GM21576 (cell line): Measurements from ENCODE around the gene MLYCD.
"Not testable (repeated sequence)": the region's sequence is repeated elsewhere in the genome, so short reads cannot be mapped to it uniquely, and the experiment has no call there.

Experiments
- ATAC-seq: cut with Tn5 transposase; IDR thresholded peaks from one replicate; pipeline ENCODE4 v1.9.1; 2021; ENCODE audit warnings: mild to moderate bottlenecking, moderate library complexity; ENCODE audit not compliant: unreplicated experiment

Gene MLYCD

DNA sequence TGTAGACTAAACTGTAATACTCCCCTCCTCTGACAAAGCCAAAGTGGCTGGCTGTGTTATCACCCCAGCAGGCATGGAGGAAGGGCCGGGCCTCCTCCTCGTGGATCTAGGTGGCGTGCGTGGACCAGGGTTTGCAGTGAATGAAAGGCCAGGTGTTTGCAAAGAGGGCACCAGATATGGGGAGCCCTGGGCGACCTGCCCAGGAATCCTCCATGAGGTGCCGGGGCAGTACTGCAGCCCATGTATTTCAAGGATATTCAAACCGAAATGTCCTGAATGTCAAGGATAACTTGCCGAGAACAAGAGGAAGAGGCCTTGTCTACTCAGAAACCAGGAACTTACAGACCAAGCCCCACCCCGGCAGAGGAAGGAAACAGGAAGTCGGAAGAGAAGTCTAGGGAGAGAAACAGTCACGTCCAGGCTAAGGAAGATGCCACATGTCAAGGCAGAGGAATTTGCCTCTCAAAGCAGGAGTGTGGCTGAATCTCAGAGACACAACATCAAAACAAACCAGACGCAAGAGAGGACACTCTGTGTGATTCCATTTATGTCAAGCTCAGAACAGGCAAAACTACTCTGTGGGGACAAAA lies 40.4 kb downstream of the MLYCD start:
- no peak for ATAC-seq

DNA sequence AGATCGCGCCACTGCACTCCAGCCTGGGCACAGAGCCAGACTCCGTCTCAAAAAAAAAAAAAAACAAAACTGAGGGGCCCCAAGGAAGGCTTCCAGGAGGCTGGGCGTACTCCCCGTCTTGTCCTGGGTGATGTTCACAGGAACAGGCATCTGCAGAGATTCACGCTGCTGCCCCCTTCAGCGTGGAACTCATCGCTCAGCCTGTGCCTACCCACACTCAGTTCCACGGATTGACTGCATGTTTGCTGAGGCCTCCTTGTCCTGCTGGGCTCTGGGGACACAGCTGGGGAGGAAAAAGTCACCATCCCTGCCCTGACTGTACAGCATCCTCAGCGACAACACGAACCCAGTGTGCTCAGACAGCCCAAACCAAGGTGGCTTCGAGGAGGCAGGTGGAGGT lies 41.2 kb downstream of the MLYCD start:
- no peak for ATAC-seq

DNA sequence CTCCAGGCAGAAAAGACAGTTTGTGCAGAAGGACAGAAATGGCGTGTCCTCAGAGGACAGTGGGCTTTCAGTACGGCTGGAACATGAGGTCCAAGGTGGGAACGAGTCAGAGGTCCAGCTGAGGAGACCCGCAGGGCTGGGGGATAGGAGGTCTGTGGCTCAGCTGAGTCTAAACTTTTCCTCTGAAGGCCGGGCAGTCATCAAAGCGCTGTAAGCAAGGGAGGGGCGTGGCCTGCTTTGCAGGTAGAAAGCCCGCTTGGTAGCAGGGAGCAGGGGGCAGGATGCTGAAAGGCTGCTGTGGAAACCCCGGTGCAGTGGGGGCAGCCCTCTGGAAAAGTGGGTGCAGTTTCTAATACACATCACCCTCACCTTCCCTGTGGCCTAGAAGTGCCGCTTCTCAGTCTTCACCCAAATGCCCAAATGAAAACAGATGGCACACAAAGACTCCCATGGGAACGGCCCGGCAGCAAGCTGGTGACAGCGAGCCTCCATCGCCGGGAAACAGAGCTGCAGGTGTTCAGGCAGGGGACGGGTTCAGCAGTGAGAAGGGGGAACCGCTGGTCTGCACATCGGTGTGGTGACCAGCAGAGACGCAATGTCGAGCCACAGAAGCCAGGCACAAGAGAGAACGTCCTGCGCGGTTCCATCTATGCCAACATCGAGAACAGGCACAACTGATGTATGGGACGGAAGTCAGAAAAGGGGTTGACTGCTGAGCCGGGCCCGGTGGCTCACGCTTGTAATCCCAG lies 41.9 kb downstream of the MLYCD start:
- ATAC-seq: no peak

DNA sequence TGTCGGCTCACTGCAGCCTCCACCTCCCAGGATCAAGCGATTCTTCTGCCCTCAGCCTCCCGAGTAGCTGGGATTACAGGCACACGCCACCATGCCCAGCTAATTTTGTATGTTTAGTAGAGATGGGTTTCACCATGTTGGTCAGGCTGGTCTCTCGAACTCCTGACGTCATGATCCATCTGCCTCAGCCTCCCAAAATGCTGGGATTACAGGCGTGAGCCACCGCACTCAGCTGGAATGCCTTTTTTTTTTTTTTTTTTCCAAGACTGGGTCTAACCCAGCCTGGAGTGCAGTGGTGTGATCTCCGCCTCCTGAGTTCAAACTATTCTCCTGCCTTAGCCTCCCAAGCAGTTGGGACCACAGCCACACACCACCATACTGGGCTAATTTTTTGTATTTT lies 42.6 kb downstream of the MLYCD start:
- not testable (repeated sequence) for ATAC-seq

DNA sequence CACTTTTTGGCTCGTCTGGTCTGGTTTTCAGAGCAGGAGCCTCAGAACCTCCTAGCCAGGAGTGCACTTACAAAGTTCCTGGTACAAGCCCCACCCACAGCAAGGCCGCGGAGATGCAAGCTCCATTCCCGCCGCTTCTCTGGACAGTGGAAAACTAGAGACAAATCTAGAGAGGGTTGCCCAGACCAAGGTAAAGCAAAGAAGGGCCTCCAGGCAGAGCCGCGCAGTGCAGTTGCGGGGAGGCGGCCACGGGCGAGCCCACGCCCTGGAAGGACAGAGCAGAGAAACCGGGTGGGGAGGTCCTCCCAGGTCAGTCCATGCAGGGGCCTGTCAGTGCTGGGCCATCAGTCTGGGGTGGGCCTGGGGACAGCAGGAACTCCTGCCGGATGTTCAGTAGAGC lies 43.2 kb downstream of the MLYCD start:
- ATAC-seq: no peak

DNA sequence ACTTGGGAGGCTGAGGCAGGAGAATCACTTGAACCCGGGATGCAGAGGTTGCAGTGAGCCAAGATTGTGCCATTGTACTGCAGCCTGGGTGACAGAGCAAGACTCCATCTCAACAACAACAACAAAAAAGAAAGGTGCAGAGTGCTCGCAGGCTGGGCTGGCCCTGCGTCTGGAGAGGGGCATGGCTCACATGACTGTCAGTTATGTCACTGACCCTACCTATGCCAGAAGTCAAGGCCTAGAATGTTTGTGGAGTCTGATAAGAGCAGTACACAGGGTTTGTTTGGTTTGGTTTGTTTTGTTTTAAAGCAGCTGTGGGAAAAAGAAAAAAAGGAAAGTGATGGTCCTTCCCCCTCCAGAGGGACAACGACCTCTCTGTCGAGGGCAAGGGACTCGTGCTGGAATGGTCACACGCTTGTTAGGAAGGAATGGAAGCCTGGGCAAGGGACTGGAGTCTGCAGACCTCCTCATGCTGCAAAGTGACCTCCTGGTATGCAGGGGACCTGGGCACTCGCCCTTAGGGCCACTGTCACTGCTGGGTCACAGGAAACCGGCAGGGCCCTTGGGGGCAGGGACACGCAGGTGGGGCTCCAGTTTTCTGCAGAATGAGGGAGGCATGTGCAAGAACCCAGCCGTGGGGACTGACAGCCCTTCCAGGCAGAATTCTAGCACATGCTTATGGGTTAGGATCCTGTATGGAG lies 44.0 kb downstream of the MLYCD start:
- no peak for ATAC-seq

DNA sequence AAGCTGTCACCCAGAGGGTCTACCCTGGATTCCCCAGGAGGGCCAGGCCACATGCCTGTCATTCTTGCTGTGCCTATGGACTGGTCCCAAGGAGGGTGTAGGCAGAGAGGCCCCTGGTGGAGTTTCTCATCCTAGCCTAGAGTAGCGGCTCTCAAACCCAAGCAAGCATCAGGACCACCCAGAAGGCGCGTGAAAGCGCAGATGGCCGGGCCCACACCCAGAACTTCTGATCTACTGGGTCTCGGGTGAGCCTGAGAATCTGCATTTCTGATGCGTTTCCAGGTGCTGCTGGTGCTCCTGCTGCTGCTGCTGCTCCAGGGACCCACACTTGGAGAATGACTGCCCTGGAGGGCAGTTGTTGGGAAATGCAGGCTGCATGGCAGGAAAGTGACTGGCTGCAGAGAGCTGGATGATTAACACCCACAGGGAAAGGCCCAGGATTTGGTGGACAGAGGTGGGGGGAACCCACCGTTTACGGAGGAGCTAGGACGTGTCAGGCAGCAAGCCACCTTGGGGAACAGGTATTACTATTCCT lies 44.7 kb downstream of the MLYCD start:
- no peak for ATAC-seq

DNA sequence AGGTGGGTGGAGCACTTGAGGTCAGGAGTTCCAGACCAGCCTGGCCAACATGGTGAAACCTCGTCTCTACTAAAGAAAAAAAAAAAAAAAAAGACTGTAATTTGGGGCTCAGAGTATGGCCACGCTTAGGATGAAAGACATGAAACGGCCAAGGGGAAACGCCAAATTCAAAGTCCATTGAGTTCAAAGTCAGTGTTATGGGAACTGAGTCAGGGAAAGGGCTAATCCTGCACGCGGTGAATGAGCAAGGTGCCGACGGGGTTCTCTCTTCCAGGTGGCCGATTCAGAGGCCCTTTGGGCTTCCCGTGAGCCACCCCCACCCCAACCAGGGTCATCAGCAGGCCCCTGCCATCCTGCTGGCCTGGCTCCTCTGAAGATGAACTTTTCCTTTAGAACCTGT lies 46.7 kb downstream of the MLYCD start:
- ATAC-seq: no peak

DNA sequence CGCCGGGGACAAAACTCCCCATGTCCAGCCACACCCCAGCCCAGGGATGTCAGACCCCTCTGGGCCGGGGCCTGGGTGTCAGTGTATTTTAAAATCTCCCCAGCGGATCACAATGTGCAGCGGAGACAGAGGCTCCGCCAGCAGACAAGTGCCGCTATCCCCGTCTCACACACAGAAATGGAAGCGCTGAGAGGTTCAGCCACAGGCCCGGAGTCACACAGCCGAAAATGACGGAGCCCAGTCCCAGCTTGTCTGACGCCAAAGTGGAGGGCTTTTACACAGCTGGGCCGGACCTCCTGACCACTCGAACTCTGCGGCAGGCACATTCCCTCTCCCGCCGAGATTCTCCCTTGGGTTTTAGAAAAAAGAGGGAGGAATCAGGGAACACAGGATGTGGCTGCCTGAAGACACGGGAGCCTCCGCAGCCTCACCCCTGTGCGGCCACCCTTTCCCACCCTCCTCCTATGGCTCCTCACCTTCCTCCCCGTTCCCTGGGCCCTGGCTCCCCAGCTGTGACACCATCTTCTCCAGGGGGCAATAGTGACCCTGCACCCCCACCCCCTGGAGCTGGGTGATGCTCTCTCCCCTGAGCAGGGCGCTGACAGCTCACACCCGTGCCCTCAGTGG lies 47.4 kb downstream of the MLYCD start:
- no peak for ATAC-seq

DNA sequence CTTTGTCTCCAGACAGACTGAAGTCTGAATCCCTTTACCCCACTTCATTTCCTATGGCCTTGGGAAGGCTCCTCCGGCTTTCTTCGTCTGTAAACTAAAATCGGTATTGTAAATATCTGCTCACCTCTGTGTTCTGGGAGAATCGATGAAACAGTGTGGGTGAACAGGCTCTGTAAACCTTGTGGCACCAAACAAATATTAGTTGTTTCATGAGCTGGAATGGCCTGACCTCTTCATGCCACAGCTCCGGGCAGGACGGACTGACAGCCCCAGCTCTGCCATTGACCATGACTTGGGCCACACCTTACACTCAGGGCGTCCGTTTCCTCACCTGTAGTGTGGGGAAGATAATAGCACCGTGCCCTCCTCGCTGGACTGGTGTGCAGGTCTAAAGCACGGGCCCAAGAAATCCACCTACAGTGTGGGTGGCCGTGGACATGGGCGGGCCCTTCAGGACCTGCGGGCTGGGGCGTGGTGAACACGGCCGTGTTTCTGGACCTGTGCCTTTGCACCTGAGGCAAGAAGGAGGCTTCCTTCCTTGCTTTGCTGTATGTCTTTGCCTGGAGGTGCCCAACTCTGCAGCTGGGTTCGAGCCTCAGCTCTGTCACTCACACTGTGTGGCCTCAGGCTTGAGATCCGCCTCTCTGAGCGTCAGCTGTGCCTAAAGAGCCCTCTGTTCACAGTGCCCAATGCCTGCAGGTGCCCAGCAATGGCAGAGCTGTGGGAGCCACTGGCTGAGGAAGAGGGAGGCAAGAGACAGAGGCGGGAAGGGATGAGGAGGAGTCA lies 48.1 kb downstream of the MLYCD start:
- no peak for ATAC-seq

DNA sequence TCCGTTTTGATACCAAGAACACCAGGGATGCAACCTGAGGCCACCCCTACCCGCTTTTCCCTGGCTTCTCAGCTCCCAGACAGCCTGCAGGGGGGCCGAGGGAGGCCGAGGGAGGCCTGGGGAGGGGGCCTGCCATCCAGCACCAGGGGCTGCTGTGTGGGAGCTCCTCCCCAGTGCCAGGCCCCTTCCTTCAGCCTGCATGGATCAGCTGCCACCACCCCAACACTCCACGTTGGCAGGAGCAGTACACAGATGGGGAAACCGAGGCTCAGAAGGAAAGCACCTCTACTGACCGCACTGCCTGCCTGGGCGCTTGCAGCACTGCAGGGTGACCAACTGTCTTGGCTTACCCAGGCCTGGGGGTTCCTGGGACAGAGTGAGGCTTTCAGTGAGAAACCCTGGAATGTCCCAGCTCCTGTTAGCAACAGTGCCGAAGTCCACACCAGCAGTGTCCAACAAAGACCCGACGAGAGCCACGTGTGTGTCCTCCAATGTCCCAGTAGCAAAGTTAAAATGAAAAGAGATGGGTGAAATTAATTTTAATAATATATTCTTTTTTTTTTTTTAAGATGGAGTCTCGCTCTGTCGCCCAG lies 48.8 kb downstream of the MLYCD start:
- ATAC-seq: no peak

DNA sequence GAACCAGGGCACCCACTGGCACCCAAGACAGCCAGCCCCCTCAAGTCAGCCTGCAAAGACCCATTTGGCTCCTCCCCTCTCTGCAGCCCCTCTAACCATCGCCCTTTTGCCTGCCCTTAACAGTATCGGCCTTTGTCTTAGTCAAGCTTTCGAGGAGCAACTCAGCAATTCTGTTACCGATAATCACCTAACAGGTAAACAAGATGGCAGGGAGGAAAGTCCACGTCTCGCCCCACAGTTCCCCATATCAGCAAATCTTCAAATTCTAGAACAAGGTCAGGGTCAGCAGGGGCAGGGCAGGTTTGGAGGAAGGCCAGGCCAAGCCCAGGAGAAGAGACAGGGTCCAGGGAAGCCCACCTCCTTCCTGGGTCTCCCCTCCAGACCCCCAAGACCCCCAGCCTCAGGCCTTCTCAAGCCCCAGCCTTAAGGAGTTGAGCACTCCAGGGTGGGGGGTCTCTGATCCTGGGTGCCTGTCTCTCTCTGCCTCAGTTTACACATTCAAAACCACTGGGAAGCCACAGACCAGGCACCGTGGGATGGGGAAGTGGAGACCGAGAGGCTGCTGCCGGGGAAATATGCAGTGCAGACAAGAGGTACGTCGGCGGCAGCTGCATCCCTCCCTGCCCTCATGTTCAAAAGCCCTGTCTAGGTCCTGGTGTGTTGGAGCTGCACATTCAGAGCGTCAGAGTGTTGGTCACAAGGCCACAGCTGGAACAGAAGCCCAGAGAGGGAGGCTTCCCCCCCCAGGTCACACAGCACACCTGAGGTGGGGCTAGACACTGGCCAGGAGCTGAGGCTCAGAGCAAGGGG lies 50.2 kb downstream of the MLYCD start:
- ATAC-seq: no peak

DNA sequence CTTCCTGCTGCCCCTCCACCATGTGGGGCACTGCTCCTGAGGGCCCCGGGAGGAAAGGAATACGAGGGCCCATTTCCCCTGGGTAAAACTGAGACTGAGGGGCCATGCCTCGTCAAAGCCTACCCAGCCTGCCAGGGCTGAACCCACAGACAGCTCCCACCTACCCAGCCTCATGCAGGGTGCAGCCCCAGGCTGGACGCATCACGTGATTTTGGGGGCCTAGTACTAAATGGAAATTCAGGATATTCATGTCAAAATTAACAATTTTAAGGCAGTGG lies 50.7 kb downstream of the MLYCD start:
- no peak for ATAC-seq

DNA sequence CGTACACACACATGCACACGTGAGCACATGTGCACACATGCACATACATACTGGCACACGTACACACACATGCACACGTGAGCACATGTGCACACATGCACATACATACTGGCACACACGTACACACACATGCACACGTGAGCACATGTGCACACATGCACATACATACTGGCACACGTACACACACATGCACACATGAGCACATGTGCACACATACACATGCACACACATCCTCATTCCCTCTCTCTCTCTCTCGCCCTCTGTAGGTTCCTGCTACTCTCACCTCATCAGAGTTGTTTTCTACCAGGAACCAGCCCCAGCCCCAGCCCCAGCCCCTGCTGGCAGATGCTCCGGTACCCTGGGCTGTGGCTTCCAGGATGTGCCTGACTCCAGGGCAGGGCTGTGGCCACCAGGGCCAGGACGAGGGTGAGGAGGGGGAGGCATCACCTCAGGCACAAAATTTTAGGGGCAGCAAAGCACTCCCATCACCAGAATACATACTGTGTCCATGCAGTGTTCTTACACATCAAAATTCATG lies 52.0 kb downstream of the MLYCD start:
- ATAC-seq: not testable (repeated sequence)

DNA sequence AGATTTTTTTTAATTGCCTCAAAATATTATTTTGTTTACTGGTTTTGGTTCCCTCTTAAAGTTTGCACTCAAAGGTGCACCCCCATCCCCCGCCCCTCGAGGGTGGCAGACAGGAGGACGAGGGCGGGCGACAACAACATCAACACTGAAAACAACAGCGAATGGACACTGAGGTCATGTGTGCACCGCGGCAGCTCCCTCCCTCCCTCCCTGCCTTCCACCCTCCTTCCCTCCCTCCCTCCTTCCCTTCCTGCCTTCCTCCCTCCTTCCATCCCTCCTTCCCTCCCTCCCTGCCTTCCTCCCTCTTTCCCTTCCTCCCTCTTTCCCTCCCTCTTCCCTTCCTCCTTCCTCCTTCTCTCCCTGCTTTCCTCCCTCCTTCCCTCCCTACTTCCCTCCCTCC lies 52.6 kb downstream of the MLYCD start:
- ATAC-seq: no peak

DNA sequence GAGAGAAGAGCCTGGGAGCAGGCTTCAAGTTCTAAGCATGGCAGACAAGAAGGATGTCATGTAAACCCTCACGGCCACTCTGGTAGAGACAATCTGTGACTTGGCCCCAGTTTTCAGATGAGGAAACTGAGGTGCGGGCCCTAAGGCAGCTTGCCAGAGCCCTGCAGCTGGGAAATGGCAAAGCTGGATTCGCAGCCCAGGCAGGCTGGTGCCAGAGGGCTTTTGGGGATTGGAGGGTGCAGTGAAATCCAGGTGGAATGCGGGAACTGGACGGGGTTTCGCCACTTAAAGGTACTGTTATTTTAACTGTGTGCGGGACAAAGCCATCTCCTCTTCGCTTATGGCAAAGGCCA lies 53.6 kb downstream of the MLYCD start:
- no peak for ATAC-seq

DNA sequence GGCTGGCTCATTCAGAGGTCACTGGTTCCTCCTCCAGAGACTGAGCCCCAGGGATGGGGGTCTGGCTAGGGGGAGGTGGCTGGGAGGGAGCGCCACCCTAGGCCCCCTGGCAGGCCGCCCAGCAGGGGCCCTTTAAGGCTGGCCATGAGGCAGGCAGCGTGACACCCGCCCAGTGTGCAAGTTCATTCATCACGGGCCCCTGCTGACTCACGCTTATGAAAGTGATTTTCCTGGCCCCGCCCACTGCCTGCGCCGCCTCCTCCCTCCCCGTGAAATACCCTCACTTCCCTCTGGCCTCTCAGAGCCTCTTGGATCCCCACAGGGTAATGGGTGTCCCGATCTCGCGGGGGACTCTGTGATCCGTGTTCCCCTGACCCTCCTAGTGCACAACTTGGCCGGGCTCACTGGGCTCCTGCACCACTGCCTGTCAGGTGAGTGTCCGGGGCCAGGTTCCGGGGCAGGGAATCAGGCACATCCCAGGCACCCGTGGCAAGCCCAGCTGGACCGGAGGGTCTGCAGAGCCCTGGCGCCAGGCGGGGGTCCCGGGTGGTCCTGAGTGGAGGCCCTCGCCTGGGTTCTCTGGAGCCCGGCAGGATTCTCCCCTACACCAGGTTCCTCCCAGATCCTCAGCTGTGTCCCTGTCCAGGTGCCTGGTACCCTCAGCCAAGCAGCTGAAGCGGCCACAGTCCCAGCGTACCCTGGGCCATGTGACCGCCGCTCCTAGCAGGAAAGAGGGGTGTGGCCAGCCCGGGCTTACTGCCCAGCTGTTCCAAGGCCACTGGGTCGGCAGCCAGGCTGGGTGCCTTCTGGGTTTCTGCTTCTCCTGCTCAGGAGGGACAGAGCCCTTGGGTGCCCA lies 54.3 kb downstream of the MLYCD start, which contains the start of gene OSGIN1:
Gene OSGIN1, plus strand, starts transcription at position 301 of the 856 bp plus-strand sequence. CDS start 4,432 bp downstream, outside the sequence.
- ATAC-seq: peak; percentile 80

DNA sequence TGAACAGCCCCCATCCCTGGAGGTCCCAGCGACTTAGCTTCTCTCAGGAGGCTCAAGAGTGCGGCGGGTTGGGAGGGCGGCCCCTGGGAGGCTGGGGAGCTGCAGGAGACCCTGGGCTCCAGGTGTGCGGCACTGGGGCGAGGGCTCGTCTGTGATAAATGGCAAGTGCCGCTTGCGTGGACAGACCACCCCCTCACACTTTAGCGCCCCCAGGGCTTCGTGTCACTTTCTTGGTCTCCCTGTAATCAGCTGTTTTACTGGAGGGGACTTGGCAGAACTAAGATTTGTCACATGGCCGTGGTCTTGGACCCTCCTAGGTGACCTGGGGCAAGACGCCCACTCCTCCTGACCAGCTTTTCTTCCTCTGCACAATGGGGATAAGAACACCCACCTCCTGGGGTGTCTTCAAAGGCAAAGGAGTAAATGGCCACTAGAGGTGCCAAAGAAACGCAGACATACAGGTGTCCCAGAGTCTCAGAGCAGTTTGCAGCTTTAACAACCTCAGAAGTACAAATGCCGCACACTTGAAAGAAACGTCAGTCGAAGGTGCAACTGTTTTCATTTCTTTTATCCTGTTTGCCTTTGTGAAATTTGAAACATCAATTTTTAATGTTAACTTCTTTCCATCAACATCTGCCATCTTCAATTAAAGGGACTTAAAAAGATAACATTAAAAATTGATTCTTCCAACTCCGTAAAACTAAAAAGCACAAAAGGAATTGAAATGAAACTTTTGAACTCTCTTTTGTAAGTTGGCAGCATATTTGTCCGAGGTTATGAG lies 55.1 kb downstream of the MLYCD start:
- ATAC-seq: no peak
